SK-N-SH (cell line): ENCODE data around the gene PLCG2. TPM values are rescaled to one million over a fixed set of nuclear protein-coding genes. Genes with fewer than 3 reads are reported as not detected.

Experiments used
- CTCF ChIA-PET: fragments of 300-600, 350-600 bp; formaldehyde crosslinking; extraction: SDS; loops from one replicate; lab custom pipeline; 2021; lab: Yijun Ruan, JAX
- POLR2A ChIA-PET: fragments of 350-600 bp; sonication (Branson Sonifier 250); formaldehyde crosslinking; extraction: SDS; loops from one replicate; lab custom pipeline; 2020; ENCODE audit warnings: antibody characterized with exemption, inconsistent platforms; lab: Yijun Ruan, JAX
- DNase-seq: peaks from one replicate; pipeline ENCODE4 v3.0.0; 2012
- H2AFZ ChIP-seq: fragments of 200-600 bp; sonication (generic); 2 replicates; pipeline ENCODE4 v1.8.1; 2016; ENCODE audit warnings: antibody characterized with exemption, mild to moderate bottlenecking, low read depth
- H3F3A ChIP-seq: fragments of 200-600 bp; sonication (generic); replicated peaks from 2 replicates; pipeline ENCODE3; 2016; ENCODE audit warnings: antibody characterized with exemption, mild to moderate bottlenecking; ENCODE audit not compliant: insufficient read depth
- H3K27ac ChIP-seq, 2 experiments: fragments of 200-500 bp in 1 of 2; fragments of 200-600 bp in 1 of 2; sonication (Bioruptor generic) in 1 of 2; sonication (generic), shearing (Covaris generic) in 1 of 2; 2 replicates each; pipeline versions ENCODE4 v1.5.1 to v1.6.1; 2014 to 2016; ENCODE audit warnings: low read depth in 2 of 2, inconsistent platforms in 1 of 2, low read length in 1 of 2, mild to moderate bottlenecking in 1 of 2, mixed read lengths in 1 of 2
- H3K27me3 ChIP-seq: fragments of 200-600 bp; sonication (generic), shearing (Covaris generic); 2 replicates; pipeline ENCODE4 v1.6.1; 2016; ENCODE audit warnings: mixed run types; ENCODE audit not compliant: insufficient read depth
- H3K36me3 ChIP-seq, 2 experiments: fragments of 200-500 bp in 1 of 2; fragments of 200-600 bp in 1 of 2; sonication (Bioruptor generic) in 1 of 2; sonication (generic) in 1 of 2; replicated peaks in 1 of 2; 2 replicates each; pipeline versions ENCODE3 to v1.5.1; 2014 to 2016; ENCODE audit warnings: low read length in 1 of 2, mild to moderate bottlenecking in 1 of 2; ENCODE audit not compliant: insufficient read depth in 2 of 2, control insufficient read depth in 1 of 2
- H3K4me1 ChIP-seq, 2 experiments: fragments of 200-500 bp in 1 of 2; fragments of 200-600 bp in 1 of 2; sonication (Bioruptor generic) in 1 of 2; sonication (generic), shearing (Covaris generic) in 1 of 2; 2 replicates each; pipeline versions ENCODE4 v1.5.1 to v1.6.1; 2014 to 2016; ENCODE audit warnings: low read depth in 1 of 2, low read length in 1 of 2, mixed run types in 1 of 2; ENCODE audit not compliant: insufficient read depth in 2 of 2, control insufficient read depth in 1 of 2
- H3K4me2 ChIP-seq: fragments of 200-600 bp; sonication (generic), shearing (Covaris generic); 2 replicates; pipeline ENCODE4 v1.6.1; 2017; ENCODE audit warnings: mixed run types
- H3K4me3 ChIP-seq, 2 experiments: fragments of 200-500 bp in 1 of 2; fragments of 200-600 bp in 1 of 2; sonication (Bioruptor generic) in 1 of 2; sonication (generic), shearing (Covaris generic) in 1 of 2; 2 replicates each; pipeline versions ENCODE4 v1.5.1 to v1.8.1; 2014 to 2016; ENCODE audit warnings: low read depth in 2 of 2, inconsistent platforms in 1 of 2, low read length in 1 of 2, mild to moderate bottlenecking in 1 of 2, mixed read lengths in 1 of 2, moderate library complexity in 1 of 2
- H3K79me2 ChIP-seq: fragments of 200-600 bp; sonication (generic); 2 replicates; pipeline ENCODE4 v1.8.1; 2017; ENCODE audit warnings: mild to moderate bottlenecking; ENCODE audit not compliant: insufficient read depth
- H3K9ac ChIP-seq: fragments of 200-600 bp; sonication (generic); 2 replicates; pipeline ENCODE4 v1.6.1; 2017; ENCODE audit warnings: mixed run types
- H3K9me2 ChIP-seq: fragments of 200-600 bp; sonication (generic); 2 replicates; pipeline ENCODE4 v1.6.1; 2017; ENCODE audit warnings: mixed run types
- H3K9me3 ChIP-seq: fragments of 200-600 bp; sonication (generic); 2 replicates; pipeline ENCODE4 v1.6.1; 2017; ENCODE audit warnings: mixed run types, mild to moderate bottlenecking, moderate library complexity
- H4K20me1 ChIP-seq: fragments of 200-600 bp; sonication (generic); 2 replicates; pipeline ENCODE4 v1.6.1; 2017; ENCODE audit warnings: mild to moderate bottlenecking, mixed run types; ENCODE audit not compliant: insufficient read depth
- CHD2 ChIP-seq: fragments of 150-350 bp; IDR thresholded peaks from 2 replicates; pipeline ENCODE4 v1.6.1; 2018; ENCODE audit warnings: low read length; ENCODE audit not compliant: partially characterized antibody
- EZH2phosphoT487 ChIP-seq: fragments of 200-600 bp; sonication (generic); IDR thresholded peaks from 2 replicates; pipeline ENCODE4 v1.6.1; 2017; ENCODE audit warnings: low read depth, mixed run types, mild to moderate bottlenecking, antibody characterized with exemption, moderate library complexity, borderline replicate concordance
- FOXJ3 ChIP-seq: sonication (generic); formaldehyde crosslinking; IDR thresholded peaks from 2 replicates; pipeline ENCODE4 v1.5.1; 2020; ENCODE audit warnings: mild to moderate bottlenecking, missing genetic modification reagents
- GABPA ChIP-seq: IDR thresholded peaks from 2 replicates; pipeline ENCODE4 v1.4.0; 2012; ENCODE audit warnings: low read depth, mild to moderate bottlenecking
- GATA2 ChIP-seq: sonication (generic); formaldehyde crosslinking; IDR thresholded peaks from 2 replicates; pipeline ENCODE4 v1.5.0; 2020; ENCODE audit warnings: mild to moderate bottlenecking, missing genetic modification reagents
- MEF2A ChIP-seq: IDR thresholded peaks from 2 replicates; pipeline ENCODE4 v1.4.0; 2012; ENCODE audit warnings: low read depth, borderline replicate concordance
- MXI1 ChIP-seq: IDR thresholded peaks from 2 replicates; pipeline ENCODE4 v1.6.1; 2012; ENCODE audit warnings: mild to moderate bottlenecking, low read depth, low read length, improper control_type of control experiment
- NFIC ChIP-seq: IDR thresholded peaks from 2 replicates; pipeline ENCODE4 v1.4.0; 2012; ENCODE audit warnings: borderline replicate concordance
- NRF1 ChIP-seq: IDR thresholded peaks from 2 replicates; pipeline ENCODE4 v1.6.1; 2012; ENCODE audit warnings: low read depth, mild to moderate bottlenecking, low read length
- RFX5 ChIP-seq: IDR thresholded peaks from 2 replicates; pipeline ENCODE4 v1.6.1; 2012; ENCODE audit warnings: mild to moderate bottlenecking, improper control_type of control experiment, low read length
- RXRA ChIP-seq: IDR thresholded peaks from 2 replicates; pipeline ENCODE4 v1.4.0; 2012; ENCODE audit warnings: low read depth, mild to moderate bottlenecking, borderline replicate concordance
- TCF12 ChIP-seq: IDR thresholded peaks from 2 replicates; pipeline ENCODE4 v1.4.0; 2012
- TEAD4 ChIP-seq: IDR thresholded peaks from 2 replicates; pipeline ENCODE4 v1.4.0; 2012; ENCODE audit warnings: mild to moderate bottlenecking, borderline replicate concordance; ENCODE audit not compliant: insufficient read depth
- YY1 ChIP-seq: IDR thresholded peaks from 2 replicates; pipeline ENCODE4 v1.4.0; 2012; ENCODE audit warnings: low read depth, mild to moderate bottlenecking
- WGBS: methylation state at CpG from one replicate; pipeline ENCODE4 v1.1.6; 2017; ENCODE audit warnings: low lambda C conversion rate; 5-methylcytosine and 5-hydroxymethylcytosine counted together
- polyA plus RNA-seq, 3 experiments: library from polyadenylated mRNA; depleted of rRNA; stranded (reverse); fragments of >200 nt; gene quantifications; 2 replicates each; pipeline ENCODE4 v1.2.3, GENCODE V29; 2012
- TF ChIP-seq, protein P1 (sequence below): fragments of 200-600 bp; sonication (generic); IDR thresholded peaks from 2 replicates; pipeline ENCODE4 v1.6.1; 2017; ENCODE audit warnings: antibody characterized with exemption, mild to moderate bottlenecking, moderate library complexity
- TF ChIP-seq, protein P2 (sequence below): fragments of 150-350 bp; IDR thresholded peaks from 2 replicates; pipeline ENCODE4 v1.6.1; 2016; ENCODE audit warnings: mild to moderate bottlenecking, low read depth, low read length
- TF ChIP-seq, protein P3 (sequence below): IDR thresholded peaks from 2 replicates; pipeline ENCODE4 v1.4.0; 2012; ENCODE audit warnings: low read depth
- TF ChIP-seq, protein P4 (sequence below): IDR thresholded peaks from 2 replicates; pipeline ENCODE4 v1.6.1; 2012; ENCODE audit warnings: mild to moderate bottlenecking, low read depth, low read length, moderate library complexity
- TF ChIP-seq, protein P5 (sequence below): IDR thresholded peaks from 2 replicates; pipeline ENCODE4 v1.4.0; 2012; ENCODE audit warnings: low read depth, borderline replicate concordance
- TF ChIP-seq, protein P6 (sequence below): IDR thresholded peaks from 2 replicates; pipeline ENCODE4; 2012

PLCG2 gene
- polyA plus RNA-seq, 1 of the 3 experiments (the other 2 are of a cell fraction), result 0.23 TPM

DNA sequence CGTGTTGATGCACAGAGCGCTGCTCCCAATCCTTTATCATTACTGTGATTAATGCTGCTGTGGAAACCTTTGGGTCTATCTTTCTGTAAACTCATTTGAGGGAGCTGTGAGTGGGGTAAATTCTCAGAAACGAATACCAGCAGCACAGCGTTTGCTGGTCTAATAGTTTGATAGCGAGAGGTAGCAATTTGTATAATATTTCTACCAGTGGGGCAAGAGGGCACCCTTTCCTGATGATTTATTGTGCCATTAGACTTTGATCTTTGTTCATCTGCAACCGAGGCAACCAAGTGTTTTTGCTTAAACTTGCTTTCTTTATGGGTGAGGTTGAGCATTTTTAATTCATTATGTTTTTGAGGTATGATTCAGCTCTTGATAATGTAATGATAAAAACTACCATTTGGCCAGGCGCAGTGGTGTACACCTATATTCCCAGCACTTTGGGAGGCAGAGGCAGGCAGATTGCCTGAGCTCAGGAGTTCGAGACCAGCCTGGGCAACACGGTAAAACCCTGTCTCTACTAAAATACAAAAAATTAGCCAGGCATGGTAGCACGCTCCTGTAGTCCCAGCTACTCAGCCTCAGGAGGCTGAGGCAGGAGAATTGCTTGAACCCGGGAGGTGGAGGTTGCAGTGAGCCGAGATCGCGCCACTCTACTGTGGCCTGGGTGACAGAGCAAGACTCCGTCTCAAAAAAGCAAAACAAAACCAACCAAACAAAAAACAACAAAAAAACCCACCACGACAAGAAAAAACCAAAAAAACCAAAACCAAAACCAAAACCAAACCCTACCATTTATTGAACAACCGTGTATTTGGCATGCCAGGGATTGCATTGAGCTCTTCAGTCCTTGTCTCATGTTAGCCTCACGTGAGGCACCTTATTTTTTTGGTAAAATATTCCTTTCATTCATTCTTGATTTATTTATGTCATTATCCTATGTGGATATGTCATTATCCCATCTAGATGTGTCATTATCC is 81.5 kb downstream of the PLCG2 start (continued):
- no peak for TF ChIP-seq RXRA
- no peak for TF ChIP-seq YY1
- TF ChIP-seq, protein P1, sequence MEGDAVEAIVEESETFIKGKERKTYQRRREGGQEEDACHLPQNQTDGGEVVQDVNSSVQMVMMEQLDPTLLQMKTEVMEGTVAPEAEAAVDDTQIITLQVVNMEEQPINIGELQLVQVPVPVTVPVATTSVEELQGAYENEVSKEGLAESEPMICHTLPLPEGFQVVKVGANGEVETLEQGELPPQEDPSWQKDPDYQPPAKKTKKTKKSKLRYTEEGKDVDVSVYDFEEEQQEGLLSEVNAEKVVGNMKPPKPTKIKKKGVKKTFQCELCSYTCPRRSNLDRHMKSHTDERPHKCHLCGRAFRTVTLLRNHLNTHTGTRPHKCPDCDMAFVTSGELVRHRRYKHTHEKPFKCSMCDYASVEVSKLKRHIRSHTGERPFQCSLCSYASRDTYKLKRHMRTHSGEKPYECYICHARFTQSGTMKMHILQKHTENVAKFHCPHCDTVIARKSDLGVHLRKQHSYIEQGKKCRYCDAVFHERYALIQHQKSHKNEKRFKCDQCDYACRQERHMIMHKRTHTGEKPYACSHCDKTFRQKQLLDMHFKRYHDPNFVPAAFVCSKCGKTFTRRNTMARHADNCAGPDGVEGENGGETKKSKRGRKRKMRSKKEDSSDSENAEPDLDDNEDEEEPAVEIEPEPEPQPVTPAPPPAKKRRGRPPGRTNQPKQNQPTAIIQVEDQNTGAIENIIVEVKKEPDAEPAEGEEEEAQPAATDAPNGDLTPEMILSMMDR, result no peak

DNA sequence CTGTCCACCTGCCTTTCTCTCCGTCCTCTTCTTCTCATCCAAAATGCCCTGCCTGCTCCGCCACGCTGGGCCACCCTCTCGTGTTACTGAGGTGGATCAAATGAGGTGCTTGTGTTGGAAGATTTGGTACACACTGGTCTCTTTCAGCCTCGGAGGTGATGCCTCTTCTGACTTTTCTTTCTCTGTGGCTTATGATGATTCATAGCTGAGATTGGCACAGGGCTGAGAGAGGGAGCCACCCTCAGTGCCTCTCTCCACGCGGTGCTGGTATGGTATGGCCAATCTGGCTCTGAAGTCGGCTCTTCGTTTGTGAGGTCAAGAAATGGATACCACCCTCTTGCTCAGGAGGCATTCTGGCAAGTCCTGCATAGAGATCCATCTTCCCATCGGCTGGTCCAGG is 82.4 kb downstream of the PLCG2 start:
- POLR2A ChIA-PET, result no interaction called here
- peaks cover 14% of the 10 kb centered on the region; the same call in 1 of the 2 replicates for H3K27me3 ChIP-seq
- DNase-seq, result no peak

More for the DNA sequence above, 82.4 kb downstream of the PLCG2 start:
- TF ChIP-seq, protein P2, sequence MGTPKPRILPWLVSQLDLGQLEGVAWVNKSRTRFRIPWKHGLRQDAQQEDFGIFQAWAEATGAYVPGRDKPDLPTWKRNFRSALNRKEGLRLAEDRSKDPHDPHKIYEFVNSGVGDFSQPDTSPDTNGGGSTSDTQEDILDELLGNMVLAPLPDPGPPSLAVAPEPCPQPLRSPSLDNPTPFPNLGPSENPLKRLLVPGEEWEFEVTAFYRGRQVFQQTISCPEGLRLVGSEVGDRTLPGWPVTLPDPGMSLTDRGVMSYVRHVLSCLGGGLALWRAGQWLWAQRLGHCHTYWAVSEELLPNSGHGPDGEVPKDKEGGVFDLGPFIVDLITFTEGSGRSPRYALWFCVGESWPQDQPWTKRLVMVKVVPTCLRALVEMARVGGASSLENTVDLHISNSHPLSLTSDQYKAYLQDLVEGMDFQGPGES, result no peak
- no peak for TF ChIP-seq NRF1
- TF ChIP-seq, protein P3, sequence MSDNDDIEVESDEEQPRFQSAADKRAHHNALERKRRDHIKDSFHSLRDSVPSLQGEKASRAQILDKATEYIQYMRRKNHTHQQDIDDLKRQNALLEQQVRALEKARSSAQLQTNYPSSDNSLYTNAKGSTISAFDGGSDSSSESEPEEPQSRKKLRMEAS, result no peak
- TF ChIP-seq, protein P4, sequence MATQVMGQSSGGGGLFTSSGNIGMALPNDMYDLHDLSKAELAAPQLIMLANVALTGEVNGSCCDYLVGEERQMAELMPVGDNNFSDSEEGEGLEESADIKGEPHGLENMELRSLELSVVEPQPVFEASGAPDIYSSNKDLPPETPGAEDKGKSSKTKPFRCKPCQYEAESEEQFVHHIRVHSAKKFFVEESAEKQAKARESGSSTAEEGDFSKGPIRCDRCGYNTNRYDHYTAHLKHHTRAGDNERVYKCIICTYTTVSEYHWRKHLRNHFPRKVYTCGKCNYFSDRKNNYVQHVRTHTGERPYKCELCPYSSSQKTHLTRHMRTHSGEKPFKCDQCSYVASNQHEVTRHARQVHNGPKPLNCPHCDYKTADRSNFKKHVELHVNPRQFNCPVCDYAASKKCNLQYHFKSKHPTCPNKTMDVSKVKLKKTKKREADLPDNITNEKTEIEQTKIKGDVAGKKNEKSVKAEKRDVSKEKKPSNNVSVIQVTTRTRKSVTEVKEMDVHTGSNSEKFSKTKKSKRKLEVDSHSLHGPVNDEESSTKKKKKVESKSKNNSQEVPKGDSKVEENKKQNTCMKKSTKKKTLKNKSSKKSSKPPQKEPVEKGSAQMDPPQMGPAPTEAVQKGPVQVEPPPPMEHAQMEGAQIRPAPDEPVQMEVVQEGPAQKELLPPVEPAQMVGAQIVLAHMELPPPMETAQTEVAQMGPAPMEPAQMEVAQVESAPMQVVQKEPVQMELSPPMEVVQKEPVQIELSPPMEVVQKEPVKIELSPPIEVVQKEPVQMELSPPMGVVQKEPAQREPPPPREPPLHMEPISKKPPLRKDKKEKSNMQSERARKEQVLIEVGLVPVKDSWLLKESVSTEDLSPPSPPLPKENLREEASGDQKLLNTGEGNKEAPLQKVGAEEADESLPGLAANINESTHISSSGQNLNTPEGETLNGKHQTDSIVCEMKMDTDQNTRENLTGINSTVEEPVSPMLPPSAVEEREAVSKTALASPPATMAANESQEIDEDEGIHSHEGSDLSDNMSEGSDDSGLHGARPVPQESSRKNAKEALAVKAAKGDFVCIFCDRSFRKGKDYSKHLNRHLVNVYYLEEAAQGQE, result no peak
- no peak for TF ChIP-seq GABPA
- TF ChIP-seq NFIC, result no peak
- no peak for TF ChIP-seq TEAD4
- TF ChIP-seq CHD2, result no peak
- TF ChIP-seq, protein P5, sequence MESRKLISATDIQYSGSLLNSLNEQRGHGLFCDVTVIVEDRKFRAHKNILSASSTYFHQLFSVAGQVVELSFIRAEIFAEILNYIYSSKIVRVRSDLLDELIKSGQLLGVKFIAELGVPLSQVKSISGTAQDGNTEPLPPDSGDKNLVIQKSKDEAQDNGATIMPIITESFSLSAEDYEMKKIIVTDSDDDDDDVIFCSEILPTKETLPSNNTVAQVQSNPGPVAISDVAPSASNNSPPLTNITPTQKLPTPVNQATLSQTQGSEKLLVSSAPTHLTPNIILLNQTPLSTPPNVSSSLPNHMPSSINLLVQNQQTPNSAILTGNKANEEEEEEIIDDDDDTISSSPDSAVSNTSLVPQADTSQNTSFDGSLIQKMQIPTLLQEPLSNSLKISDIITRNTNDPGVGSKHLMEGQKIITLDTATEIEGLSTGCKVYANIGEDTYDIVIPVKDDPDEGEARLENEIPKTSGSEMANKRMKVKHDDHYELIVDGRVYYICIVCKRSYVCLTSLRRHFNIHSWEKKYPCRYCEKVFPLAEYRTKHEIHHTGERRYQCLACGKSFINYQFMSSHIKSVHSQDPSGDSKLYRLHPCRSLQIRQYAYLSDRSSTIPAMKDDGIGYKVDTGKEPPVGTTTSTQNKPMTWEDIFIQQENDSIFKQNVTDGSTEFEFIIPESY, result no peak
- no peak for TF ChIP-seq MEF2A
- TF ChIP-seq RFX5, result no peak
- no peak for TF ChIP-seq TCF12
- TF ChIP-seq EZH2phosphoT487, result no peak
- no peak for TF ChIP-seq RXRA
- TF ChIP-seq GATA2 (CRISPR knock-in tag), result no peak
- no peak for TF ChIP-seq FOXJ3 (CRISPR knock-in tag)
- TF ChIP-seq, protein P6, sequence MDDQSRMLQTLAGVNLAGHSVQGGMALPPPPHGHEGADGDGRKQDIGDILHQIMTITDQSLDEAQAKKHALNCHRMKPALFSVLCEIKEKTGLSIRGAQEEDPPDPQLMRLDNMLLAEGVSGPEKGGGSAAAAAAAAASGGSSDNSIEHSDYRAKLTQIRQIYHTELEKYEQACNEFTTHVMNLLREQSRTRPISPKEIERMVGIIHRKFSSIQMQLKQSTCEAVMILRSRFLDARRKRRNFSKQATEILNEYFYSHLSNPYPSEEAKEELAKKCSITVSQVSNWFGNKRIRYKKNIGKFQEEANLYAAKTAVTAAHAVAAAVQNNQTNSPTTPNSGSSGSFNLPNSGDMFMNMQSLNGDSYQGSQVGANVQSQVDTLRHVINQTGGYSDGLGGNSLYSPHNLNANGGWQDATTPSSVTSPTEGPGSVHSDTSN, result no peak
- no peak for TF ChIP-seq MXI1
- TF ChIP-seq, all 33 proteins: peak for 0
- H3K79me2 ChIP-seq, result no peaks in the 10 kb centered on the region
- no peaks in the 10 kb centered on the region for H3F3A ChIP-seq
- no peaks in the 10 kb centered on the region for H3K9me3 ChIP-seq
- WGBS, result 44% methylated on average over 10 of the region's 10 CpGs
- H3K4me2 ChIP-seq, result no peak overlapping the region
- no peak overlapping the region for H3K4me3 ChIP-seq
- no peaks in the 10 kb centered on the region for H3K9me2 ChIP-seq
- H2AFZ ChIP-seq, result no peak overlapping the region
- no peaks in the 10 kb centered on the region for H4K20me1 ChIP-seq
- no peaks in the 10 kb centered on the region for H3K36me3 ChIP-seq
- CTCF ChIA-PET, result no interaction called here
- no peak overlapping the region for H3K9ac ChIP-seq
- no peaks in the 10 kb centered on the region for H3K4me1 ChIP-seq
- H3K27ac ChIP-seq, result no peak overlapping the region
